Neural progenitor cell (in vitro differentiated cells): ENCODE results near the gene STX17. TPM values are rescaled to one million over a fixed set of nuclear protein-coding genes. Genes with fewer than 3 reads are reported as not detected.

Experiments
- DNase-seq: peaks from one replicate; pipeline ENCODE4 v3.0.0-alpha.2; 2016; ENCODE audit warnings: low spot score
- H2AFZ ChIP-seq: fragments of 200-600 bp; sonication (generic); replicated peaks from 2 replicates; pipeline ENCODE4 v1.6.1; 2016; ENCODE audit warnings: antibody characterized with exemption
- H3F3A ChIP-seq: fragments of 200-600 bp; sonication (generic); 2 replicates; pipeline ENCODE4 v1.6.1; 2016; ENCODE audit warnings: antibody characterized with exemption, low read depth
- H3K27ac ChIP-seq: fragments of 200-600 bp; sonication (generic); 2 replicates; pipeline ENCODE4 v1.5.1; 2016; ENCODE audit warnings: mild to moderate bottlenecking
- H3K27me3 ChIP-seq: fragments of 200-600 bp; sonication (generic); 2 replicates; pipeline ENCODE4 v1.6.1; 2016; ENCODE audit warnings: mild to moderate bottlenecking, moderate library complexity
- H3K36me3 ChIP-seq: fragments of 200-600 bp; sonication (generic); 2 replicates; pipeline ENCODE4 v1.5.1; 2016
- H3K4me1 ChIP-seq: fragments of 200-600 bp; sonication (generic); 2 replicates; pipeline ENCODE4 v1.6.1; 2016; ENCODE audit warnings: mixed run types
- H3K4me2 ChIP-seq: fragments of 200-600 bp; sonication (generic); 2 replicates; pipeline ENCODE4 v1.6.1; 2016
- H3K4me3 ChIP-seq: fragments of 200-600 bp; sonication (generic); 2 replicates; pipeline ENCODE4 v1.5.1; 2016
- H3K79me2 ChIP-seq: fragments of 200-600 bp; sonication (generic); 2 replicates; pipeline ENCODE4 v1.6.1; 2016; ENCODE audit warnings: low read depth
- H3K9ac ChIP-seq: fragments of 200-600 bp; sonication (generic); 2 replicates; pipeline ENCODE4 v1.6.1; 2016
- H3K9me3 ChIP-seq: fragments of 200-600 bp; sonication (generic); 2 replicates; pipeline ENCODE4 v1.5.1; 2016; ENCODE audit warnings: low read depth
- H4K20me1 ChIP-seq: fragments of 200-600 bp; sonication (generic); 2 replicates; pipeline ENCODE4 v1.6.1; 2016; ENCODE audit warnings: low read depth
- H3K27ac Mint-ChIP-seq: 3 replicates; pipeline ENCODE4 v1.8.0; 2021; ENCODE audit warnings: mixed read lengths
- H3K27me3 Mint-ChIP-seq: 2 replicates; pipeline ENCODE4 v1.8.0; 2022; ENCODE audit warnings: low read depth, mild to moderate bottlenecking, inconsistent platforms, moderate library complexity, mixed read lengths; ENCODE audit not compliant: insufficient read depth
- H3K36me3 Mint-ChIP-seq: 3 replicates; pipeline ENCODE4 v1.8.0; 2021; ENCODE audit warnings: mixed read lengths
- H3K4me1 Mint-ChIP-seq: 3 replicates; pipeline ENCODE4 v1.8.0; 2021; ENCODE audit warnings: mixed read lengths
- H3K4me3 Mint-ChIP-seq: 3 replicates; pipeline ENCODE4 v1.8.0; 2021; ENCODE audit warnings: mild to moderate bottlenecking, moderate library complexity, mixed read lengths
- H3K9me3 Mint-ChIP-seq: 3 replicates; pipeline ENCODE4 v1.8.0; 2020; ENCODE audit warnings: mixed read lengths
- EZH2 ChIP-seq: fragments of 200-600 bp; sonication (generic); IDR thresholded peaks from 2 replicates; pipeline ENCODE4 v1.6.1; 2017; ENCODE audit warnings: antibody characterized with exemption, mild to moderate bottlenecking, moderate library complexity
- EZH2phosphoT487 ChIP-seq: fragments of 200-600 bp; sonication (generic); IDR thresholded peaks from 2 replicates; pipeline ENCODE4 v1.6.1; 2017; ENCODE audit warnings: antibody characterized with exemption
- total RNA-seq: library from RNA; depleted of rRNA; stranded (reverse); fragments of >200 nt; gene quantifications from 2 replicates; pipeline ENCODE4 v1.2.3, GENCODE V29; 2015; ENCODE audit warnings: low replicate concordance
- TF ChIP-seq, protein P1 (sequence below): fragments of 200-600 bp; sonication (generic); IDR thresholded peaks from 2 replicates; pipeline ENCODE4 v1.5.1; 2017; ENCODE audit warnings: antibody characterized with exemption, mild to moderate bottlenecking

The STX17 gene
- total RNA-seq, 1 donor from 2014 or later: 34.4 TPM

- Histone ChIP-seq H3K9me3 (no peaks in the 10 kb centered on the region), H4K20me1 (no peaks in the 10 kb centered on the region), H2AFZ (no peak overlapping the region), H3K27me3 (no peaks in the 10 kb centered on the region), H3K27ac (no peak overlapping the region), H3K4me3 (no peak overlapping the region), H3K4me1 (peaks cover 10% of the 10 kb centered on the region), H3K9ac (no peak overlapping the region), H3F3A (no peaks in the 10 kb centered on the region), H3K36me3 (no peaks in the 10 kb centered on the region), H3K4me2 (no peak overlapping the region), H3K79me2 (no peaks in the 10 kb centered on the region)
- H3K36me3 Mint-ChIP-seq: no peaks in the 10 kb centered on the region
- no peak for TF ChIP-seq EZH2phosphoT487
- TF ChIP-seq EZH2: no peak
- TF ChIP-seq, protein P1, sequence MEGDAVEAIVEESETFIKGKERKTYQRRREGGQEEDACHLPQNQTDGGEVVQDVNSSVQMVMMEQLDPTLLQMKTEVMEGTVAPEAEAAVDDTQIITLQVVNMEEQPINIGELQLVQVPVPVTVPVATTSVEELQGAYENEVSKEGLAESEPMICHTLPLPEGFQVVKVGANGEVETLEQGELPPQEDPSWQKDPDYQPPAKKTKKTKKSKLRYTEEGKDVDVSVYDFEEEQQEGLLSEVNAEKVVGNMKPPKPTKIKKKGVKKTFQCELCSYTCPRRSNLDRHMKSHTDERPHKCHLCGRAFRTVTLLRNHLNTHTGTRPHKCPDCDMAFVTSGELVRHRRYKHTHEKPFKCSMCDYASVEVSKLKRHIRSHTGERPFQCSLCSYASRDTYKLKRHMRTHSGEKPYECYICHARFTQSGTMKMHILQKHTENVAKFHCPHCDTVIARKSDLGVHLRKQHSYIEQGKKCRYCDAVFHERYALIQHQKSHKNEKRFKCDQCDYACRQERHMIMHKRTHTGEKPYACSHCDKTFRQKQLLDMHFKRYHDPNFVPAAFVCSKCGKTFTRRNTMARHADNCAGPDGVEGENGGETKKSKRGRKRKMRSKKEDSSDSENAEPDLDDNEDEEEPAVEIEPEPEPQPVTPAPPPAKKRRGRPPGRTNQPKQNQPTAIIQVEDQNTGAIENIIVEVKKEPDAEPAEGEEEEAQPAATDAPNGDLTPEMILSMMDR: no peak
- peaks cover 31% of the 10 kb centered on the region for H3K4me1 Mint-ChIP-seq
- DNase-seq: no peak
- H3K27ac Mint-ChIP-seq: no peak overlapping the region
- H3K4me3 Mint-ChIP-seq: no peak overlapping the region
- H3K27me3 Mint-ChIP-seq: no peaks in the 10 kb centered on the region
- H3K9me3 Mint-ChIP-seq: no peaks in the 10 kb centered on the region
Measured at GRCh38 chr9:99866398-99866797, 40.1 kb upstream of the STX17 start.

DNA sequence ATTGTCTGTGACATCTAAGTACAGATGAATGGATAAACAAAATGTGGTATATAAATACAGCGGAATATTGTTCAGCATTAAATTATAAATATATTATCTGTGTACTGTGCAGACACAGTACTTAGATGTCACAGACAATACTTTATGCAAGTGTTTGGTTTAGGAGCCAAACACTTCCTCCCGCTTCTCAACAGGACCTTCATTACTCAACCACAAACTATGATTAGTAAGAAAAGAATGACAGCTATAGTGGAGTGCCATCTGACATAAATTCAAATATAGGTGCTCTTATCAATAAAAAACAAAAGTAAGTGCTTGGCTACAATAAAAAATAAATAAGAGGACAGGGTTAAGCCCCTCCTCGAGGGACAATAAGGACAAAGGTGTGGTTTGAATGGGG lies 38.9 kb upstream of the STX17 start:
- no peaks in the 10 kb centered on the region for H3K9me3 ChIP-seq
- no peaks in the 10 kb centered on the region for H3K36me3 ChIP-seq
- H4K20me1 ChIP-seq: no peaks in the 10 kb centered on the region
- Mint-ChIP-seq H3K27ac (no peak overlapping the region), H3K4me3 (no peak overlapping the region), H3K27me3 (no peaks in the 10 kb centered on the region), H3K9me3 (no peaks in the 10 kb centered on the region), H3K36me3 (no peaks in the 10 kb centered on the region), H3K4me1 (peaks cover 30% of the 10 kb centered on the region)
- H3K9ac ChIP-seq: no peak overlapping the region
- H3K4me3 ChIP-seq: no peak overlapping the region
- H3F3A ChIP-seq: no peaks in the 10 kb centered on the region
- no peak overlapping the region for H2AFZ ChIP-seq
- H3K27ac ChIP-seq: no peak overlapping the region
- TF ChIP-seq EZH2: no peak
- DNase-seq: no peak
- H3K4me1 ChIP-seq: peaks cover 10% of the 10 kb centered on the region
- no peaks in the 10 kb centered on the region for H3K27me3 ChIP-seq
- no peaks in the 10 kb centered on the region for H3K79me2 ChIP-seq
- H3K4me2 ChIP-seq: no peak overlapping the region

DNA sequence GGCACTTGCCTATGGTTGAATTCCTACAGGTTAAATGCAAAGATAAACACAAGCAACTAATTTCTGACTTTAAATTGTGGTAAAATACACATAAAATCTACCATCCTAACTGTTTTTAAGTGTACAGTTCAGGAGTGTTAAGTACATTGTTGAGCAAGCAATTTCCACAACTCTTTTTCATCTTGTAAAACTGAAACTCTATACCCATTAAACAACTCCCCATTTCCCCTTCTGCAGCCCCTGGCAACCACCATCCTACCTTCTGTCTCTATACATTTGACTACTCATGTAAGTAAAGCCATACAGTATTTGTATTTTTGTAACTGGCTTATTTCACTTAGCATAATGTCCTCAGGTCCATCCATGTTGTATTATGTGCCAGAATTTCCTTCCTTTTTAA lies 38.5 kb upstream of the STX17 start:
- DNase-seq: no peak
- H4K20me1 ChIP-seq: no peaks in the 10 kb centered on the region
- H3K4me1 ChIP-seq: peaks cover 8% of the 10 kb centered on the region
- H3K27ac Mint-ChIP-seq: no peak overlapping the region
- no peak overlapping the region for H3K4me3 ChIP-seq
- no peaks in the 10 kb centered on the region for H3K27me3 ChIP-seq
- no peaks in the 10 kb centered on the region for H3K9me3 ChIP-seq
- no peaks in the 10 kb centered on the region for H3K27me3 Mint-ChIP-seq
- H2AFZ ChIP-seq: no peak overlapping the region
- no peak overlapping the region for H3K27ac ChIP-seq
- no peaks in the 10 kb centered on the region for H3F3A ChIP-seq
- no peaks in the 10 kb centered on the region for H3K36me3 Mint-ChIP-seq
- H3K4me3 Mint-ChIP-seq: no peak overlapping the region
- peaks cover 26% of the 10 kb centered on the region for H3K4me1 Mint-ChIP-seq
- H3K9ac ChIP-seq: no peak overlapping the region
- H3K36me3 ChIP-seq: no peaks in the 10 kb centered on the region
- H3K79me2 ChIP-seq: no peaks in the 10 kb centered on the region
- TF ChIP-seq EZH2phosphoT487: no peak
- TF ChIP-seq, protein P1: no peak
- TF ChIP-seq EZH2: no peak
- H3K4me2 ChIP-seq: no peak overlapping the region
- no peaks in the 10 kb centered on the region for H3K9me3 Mint-ChIP-seq

- H3K27me3 ChIP-seq: no peaks in the 10 kb centered on the region
- H3F3A ChIP-seq: no peaks in the 10 kb centered on the region
- no peak for DNase-seq
- peaks cover 4% of the 10 kb centered on the region for H3K4me1 ChIP-seq
- Mint-ChIP-seq H3K9me3 (no peaks in the 10 kb centered on the region), H3K4me3 (no peak overlapping the region), H3K36me3 (no peaks in the 10 kb centered on the region), H3K27me3 (no peaks in the 10 kb centered on the region), H3K27ac (no peak overlapping the region), H3K4me1 (peaks cover 20% of the 10 kb centered on the region)
- H3K4me3 ChIP-seq: no peak overlapping the region
- no peaks in the 10 kb centered on the region for H4K20me1 ChIP-seq
- no peak overlapping the region for H3K27ac ChIP-seq
- H3K79me2 ChIP-seq: no peaks in the 10 kb centered on the region
- H3K9ac ChIP-seq: no peak overlapping the region
- no peak overlapping the region for H3K4me2 ChIP-seq
- no peaks in the 10 kb centered on the region for H3K36me3 ChIP-seq
- no peak overlapping the region for H2AFZ ChIP-seq
- no peak for TF ChIP-seq EZH2
- TF ChIP-seq, protein P1: no peak
- no peak for TF ChIP-seq EZH2phosphoT487
- no peaks in the 10 kb centered on the region for H3K9me3 ChIP-seq
Measured at GRCh38 chr9:99868845-99869244, 37.6 kb upstream of the STX17 start.
